PFSK-1 (cell line): Measurements from ENCODE around the gene PSAPL1.

Experiments
- FOXP2 ChIP-seq: optimal IDR thresholded peaks from 2 replicates; pipeline ENCODE3; 2011; ENCODE audit warnings: borderline replicate concordance, control low read depth, inconsistent platforms; ENCODE audit not compliant: insufficient read depth; ENCODE audit errors: extremely low read length, extremely low read depth
- POLR2AphosphoS5 ChIP-seq: IDR thresholded peaks from 2 replicates; pipeline ENCODE4 v1.6.1; 2012; ENCODE audit warnings: low read depth, mild to moderate bottlenecking, control low read depth, low read length, moderate library complexity
- REST ChIP-seq, 2 experiments: IDR thresholded peaks; 2 replicates each; pipeline versions ENCODE4 v1.6.1 to v1.8.0; 2011 to 2012; ENCODE audit warnings: low read depth in 2 of 2, low read length in 2 of 2, control low read depth in 1 of 2, inconsistent platforms in 1 of 2, mild to moderate bottlenecking in 1 of 2, moderate library complexity in 1 of 2; ENCODE audit not compliant: insufficient read depth in 1 of 2
- SIN3A ChIP-seq: IDR thresholded peaks from 2 replicates; pipeline ENCODE4 v1.6.1; 2012; ENCODE audit warnings: mild to moderate bottlenecking, low read length, moderate library complexity, borderline replicate concordance; ENCODE audit not compliant: insufficient read depth
- TAF1 ChIP-seq: IDR thresholded peaks from 2 replicates; pipeline ENCODE4 v1.6.1; 2012; ENCODE audit warnings: low read length, control low read depth, borderline replicate concordance; ENCODE audit not compliant: insufficient read depth

PSAPL1 gene

GRCh38 chr4:7458066-7458425 is 23.3 kb upstream of the PSAPL1 start:
- TF ChIP-seq SIN3A = no peak
- TF ChIP-seq TAF1 = no peak
- no peak for TF ChIP-seq POLR2AphosphoS5
- TF ChIP-seq REST (IDR thresholded peaks at IDR 0.05; ENCODE audit: insufficient read depth in 1 of 2, low read depth in 2 of 2, low read length in 2 of 2) = no peak
- TF ChIP-seq FOXP2 = no peak

GRCh38 chr4:7457201-7458065 is 22.7 kb upstream of the PSAPL1 start:
- no peak for TF ChIP-seq SIN3A
- no peak for TF ChIP-seq POLR2AphosphoS5
- no peak for TF ChIP-seq REST (IDR thresholded peaks at IDR 0.05; ENCODE audit: insufficient read depth in 1 of 2, low read depth in 2 of 2, low read length in 2 of 2)
- TF ChIP-seq TAF1 = no peak
- no peak for TF ChIP-seq FOXP2

GRCh38 chr4:7451800-7452199 is 17.1 kb upstream of the PSAPL1 start:
- TF ChIP-seq TAF1 (no peak), REST (IDR thresholded peaks at IDR 0.05; ENCODE audit: insufficient read depth in 1 of 2, low read depth in 2 of 2, low read length in 2 of 2) (no peak), SIN3A (no peak), POLR2AphosphoS5 (no peak), FOXP2 (no peak)

GRCh38 chr4:7451434-7451789 is 16.7 kb upstream of the PSAPL1 start:
- TF ChIP-seq FOXP2 (no peak), POLR2AphosphoS5 (no peak), TAF1 (no peak), REST (IDR thresholded peaks at IDR 0.05; ENCODE audit: insufficient read depth in 1 of 2, low read depth in 2 of 2, low read length in 2 of 2) (no peak), SIN3A (no peak)
